ENCODE results near the gene AASS. TPM values are rescaled to one million over a fixed set of nuclear protein-coding genes. Genes with fewer than 3 reads are reported as not detected.

Gene AASS
- total RNA-seq, 1 experiment from 2014 or later, result 19.5 TPM

- no peak for DNase-seq (ENCODE audit: low read depth)
Observed at GRCh38 chr7:122118757-122119156, 25.3 kb downstream of the AASS start.

- no peak for DNase-seq (ENCODE audit: low read depth)
Observed at GRCh38 chr7:122103064-122103463, 41.0 kb downstream of the AASS start.

GRCh38 chr7:122100021-122100420, 44.0 kb downstream of the AASS start:
- no peak for DNase-seq (ENCODE audit: low read depth)

GRCh38 chr7:122095642-122096041, 48.4 kb downstream of the AASS start:
- DNase-seq (ENCODE audit: low read depth), result no peak

- no peak for DNase-seq (ENCODE audit: low read depth)
Observed at GRCh38 chr7:122094549-122094948, 49.5 kb downstream of the AASS start.

DNA sequence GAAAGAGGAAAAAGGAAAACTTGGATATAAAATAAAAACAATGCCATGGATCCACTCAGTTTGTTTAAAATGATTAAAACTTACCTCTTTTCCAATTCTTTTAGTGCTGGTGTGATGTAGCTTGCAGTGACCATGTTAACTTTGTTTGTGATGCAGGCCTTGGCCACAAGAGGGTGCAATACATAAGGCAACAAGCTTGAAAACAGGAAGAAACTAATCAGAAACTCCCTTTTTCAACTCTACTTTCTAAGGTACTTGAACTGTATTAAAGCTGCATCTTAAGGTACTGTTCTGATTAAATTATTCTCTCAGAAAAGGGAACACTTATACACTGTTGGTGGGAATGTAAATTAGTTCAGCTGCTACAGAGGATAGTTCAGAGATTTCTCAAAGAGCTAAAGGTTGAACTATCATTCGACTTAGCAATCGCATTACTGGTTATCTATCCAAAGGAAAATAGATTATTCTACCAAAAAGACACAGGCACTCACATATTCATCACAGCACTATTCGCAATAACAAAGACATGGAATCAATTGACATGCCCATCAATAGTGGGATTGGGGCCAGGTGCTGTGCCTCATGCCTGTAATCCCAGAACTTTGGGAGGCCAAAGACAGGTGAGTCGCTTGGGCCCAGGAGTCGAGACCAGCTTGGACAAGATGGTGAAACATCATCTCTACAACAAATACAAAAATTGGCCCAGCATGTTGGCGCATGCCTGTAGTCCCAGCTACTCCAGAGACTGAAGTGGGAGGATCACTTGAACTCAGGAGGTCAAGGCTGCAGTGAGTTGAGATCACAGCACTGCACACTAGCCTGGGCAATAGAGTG, 50.9 kb downstream of the AASS start:
- DNase-seq (ENCODE audit: low read depth), result peak; percentile 65

DNA sequence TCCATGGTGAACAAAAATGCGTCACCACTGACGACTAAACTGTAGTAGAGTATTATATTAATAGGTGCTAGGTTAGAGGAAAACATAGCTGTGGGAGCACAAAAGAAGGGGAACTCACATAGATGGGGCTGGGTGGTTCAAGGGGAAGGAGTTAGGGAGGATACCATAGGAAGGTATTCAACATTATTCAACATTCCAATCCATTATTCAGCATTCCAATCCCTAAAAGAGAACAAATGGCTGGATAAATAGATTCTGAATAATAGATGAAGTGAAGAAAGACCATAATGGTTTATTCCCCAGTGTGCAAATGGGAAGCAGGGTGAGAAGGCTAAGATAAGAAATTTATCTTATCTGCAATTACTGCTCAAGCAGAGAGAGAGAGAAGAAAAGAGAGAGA, 61.4 kb downstream of the AASS start:
- DNase-seq (ENCODE audit: low read depth), result no peak

- no peak for DNase-seq (ENCODE audit: low read depth)
Observed at GRCh38 chr7:122082160-122082559, 61.9 kb downstream of the AASS start.

GRCh38 chr7:122073635-122074034, 70.4 kb downstream of the AASS start:
- DNase-seq (ENCODE audit: low read depth), result no peak

- DNase-seq (ENCODE audit: low read depth), result no peak
Observed at GRCh38 chr7:122072924-122073599, 71.0 kb downstream of the AASS start.

DNA sequence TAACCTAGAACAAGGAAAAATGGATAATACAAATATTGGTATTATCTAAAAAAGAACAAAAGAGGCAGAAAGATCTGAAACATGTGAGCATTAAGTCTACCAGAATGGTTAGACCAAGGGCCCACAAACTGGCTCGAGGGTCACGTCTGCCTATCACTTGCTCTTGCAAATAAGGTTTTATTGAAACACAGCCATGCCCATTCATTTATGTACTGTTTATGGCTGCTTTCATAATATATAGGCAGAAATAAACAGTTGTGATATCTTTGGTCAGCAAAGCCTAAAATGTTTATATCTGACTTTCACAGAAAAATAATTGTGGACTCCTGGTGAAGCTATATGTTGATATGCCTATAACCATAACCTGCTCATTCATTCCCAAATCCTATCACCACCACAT, 71.8 kb downstream of the AASS start:
- DNase-seq (ENCODE audit: low read depth), result no peak

- no peak for DNase-seq (ENCODE audit: low read depth)
Observed at GRCh38 chr7:122070834-122071233, 73.2 kb downstream of the AASS start.

DNA sequence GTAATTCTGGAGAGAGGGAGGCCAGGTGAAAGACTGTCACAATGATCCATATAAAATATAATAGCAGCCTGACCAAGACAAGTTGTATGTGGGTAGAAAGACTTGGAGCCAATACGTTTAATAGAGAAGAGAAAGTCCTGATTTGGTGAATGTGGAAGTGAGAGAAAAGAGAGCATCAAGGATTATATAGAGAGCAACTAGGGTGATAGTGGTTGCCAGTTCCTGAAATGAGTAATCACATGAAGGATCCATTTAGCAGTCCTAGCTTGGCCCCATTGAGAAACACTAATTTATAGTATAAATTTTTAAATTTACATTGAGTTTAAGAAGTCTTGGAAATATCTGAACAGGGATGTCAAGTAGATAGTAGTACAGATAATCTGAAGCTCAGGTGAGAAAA, 74.0 kb downstream of the AASS start:
- no peak for DNase-seq (ENCODE audit: low read depth)

DNA sequence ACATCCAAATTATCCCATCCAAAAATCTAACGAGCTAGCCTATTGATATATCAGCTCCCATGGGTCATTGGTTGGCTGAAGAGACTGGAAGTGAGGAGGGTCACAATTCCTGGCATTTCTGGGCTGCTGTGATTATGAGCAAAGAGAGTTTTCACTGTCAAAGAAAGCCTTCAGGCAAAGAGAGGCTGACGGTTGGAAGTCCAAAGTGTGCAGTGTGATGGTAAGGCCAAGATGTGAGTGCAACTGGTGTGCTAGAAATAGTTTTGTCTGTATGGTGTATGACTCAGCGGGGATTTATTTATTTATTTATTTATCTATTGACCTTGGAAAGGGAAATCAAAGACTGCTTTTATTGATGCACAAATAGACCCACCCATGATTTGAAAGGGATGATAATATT, 75.0 kb downstream of the AASS start:
- peak; percentile 13 for DNase-seq (ENCODE audit: low read depth)

DNA sequence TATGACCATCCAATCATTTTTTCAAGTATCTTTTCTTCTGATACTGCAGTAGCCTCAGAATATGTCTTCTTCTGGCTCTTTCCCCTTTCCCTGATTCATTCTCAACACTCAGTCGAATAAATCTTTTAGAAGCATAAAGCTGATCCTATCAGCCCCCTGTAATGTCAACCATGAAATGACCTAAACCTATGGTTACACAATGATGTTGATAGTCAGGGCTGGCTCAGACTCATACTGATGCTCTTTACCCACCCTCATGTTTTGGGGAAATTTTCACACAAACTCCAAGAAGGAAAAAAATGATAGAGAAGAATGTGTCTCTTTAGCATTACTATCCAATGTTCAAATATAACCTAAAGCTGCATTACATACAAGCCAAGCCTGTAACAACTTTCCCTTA, 76.0 kb downstream of the AASS start:
- no peak for DNase-seq (ENCODE audit: low read depth)

- no peak for DNase-seq (ENCODE audit: low read depth)
Observed at GRCh38 chr7:122067077-122067476, 77.0 kb downstream of the AASS start.

- DNase-seq (ENCODE audit: low read depth), result no peak
Observed at GRCh38 chr7:122064971-122065370, 79.1 kb downstream of the AASS start.

DNA sequence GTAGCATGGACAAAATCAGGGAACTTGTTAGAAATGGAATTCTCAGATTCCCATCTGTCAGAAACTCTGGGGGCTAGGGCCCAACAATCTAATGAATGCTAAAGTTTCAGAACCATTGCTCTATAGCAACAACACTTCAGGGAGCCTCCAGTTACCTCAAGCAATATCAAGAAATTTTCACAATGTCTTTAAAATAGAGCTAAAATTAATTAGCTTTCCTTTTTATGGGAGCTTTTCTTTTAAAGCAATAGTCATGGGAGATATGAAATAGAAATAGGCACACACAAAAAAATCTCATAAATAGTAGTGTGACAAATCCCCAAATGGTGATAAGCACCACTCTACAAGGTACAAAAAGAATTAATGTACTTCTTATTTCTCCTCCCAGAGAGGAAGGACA, 80.9 kb downstream of the AASS start:
- no peak for DNase-seq (ENCODE audit: low read depth)

GRCh38 chr7:122059542-122059941, 84.5 kb downstream of the AASS start:
- DNase-seq (ENCODE audit: low read depth), result no peak

GRCh38 chr7:122056977-122057376, 87.1 kb downstream of the AASS start:
- no peak for DNase-seq (ENCODE audit: low read depth)

DNA sequence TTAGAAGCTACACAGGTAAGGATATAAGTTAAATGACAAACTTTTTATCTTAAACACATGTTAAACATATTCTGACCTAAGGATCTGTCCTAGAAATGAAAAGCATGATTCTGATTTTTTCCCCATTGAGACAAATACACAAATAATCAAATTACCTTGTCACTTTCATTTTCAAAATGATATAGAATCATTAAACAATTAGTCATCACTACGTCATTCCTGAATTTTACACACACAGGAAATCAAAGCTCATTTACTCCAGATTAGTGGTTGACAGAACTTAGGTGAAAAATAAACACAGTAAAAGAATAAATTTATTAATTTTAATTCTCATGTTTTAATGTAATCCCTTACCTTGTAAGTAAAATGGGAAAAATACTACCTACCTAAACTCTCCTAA, 89.0 kb downstream of the AASS start:
- DNase-seq (ENCODE audit: low read depth), result no peak

- no peak for DNase-seq (ENCODE audit: low read depth)
Observed at GRCh38 chr7:122054393-122054792, 89.7 kb downstream of the AASS start.

DNA sequence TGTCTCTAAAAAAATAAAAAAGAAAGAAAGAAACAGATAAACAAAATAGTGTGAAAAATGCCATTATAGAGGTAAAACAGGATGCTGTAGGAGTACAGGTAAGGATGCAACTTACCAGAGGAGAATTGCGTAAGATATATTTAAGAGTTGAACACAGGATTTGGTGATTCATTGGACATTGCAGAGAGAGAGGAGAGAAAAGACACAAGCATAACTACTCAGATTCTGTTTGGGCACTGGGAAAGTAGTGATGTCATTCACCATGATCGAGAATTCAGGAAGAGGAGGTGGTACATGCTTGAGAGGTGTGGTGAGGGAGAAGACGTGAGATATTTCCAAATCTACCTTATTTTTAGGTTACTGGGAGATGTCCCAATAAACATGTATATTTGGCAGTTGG, 97.6 kb downstream of the AASS start:
- DNase-seq (ENCODE audit: low read depth), result no peak

Data from RPMI7951 (cell line).